B cell (primary cell): ENCODE measurements around the gene LZTS2. TPM values are rescaled to one million over a fixed set of nuclear protein-coding genes. Genes with fewer than 3 reads are reported as not detected.

Experiments used
- ATAC-seq: fragments of 200-7000 bp; cut with Tn5 transposase; one replicate; pipeline ENCODE4 v1.10.0; 2021; ENCODE audit warnings: low read depth, mild to moderate bottlenecking, moderate number of reproducible peaks, moderate library complexity
- CTCF ChIA-PET: fragments of 350-600 bp; sonication (Branson Sonifier 250); formaldehyde crosslinking; loops from one replicate; lab custom pipeline; 2021; ENCODE audit warnings: antibody characterized with exemption, inconsistent platforms; lab: Charles Lee
- POLR2A ChIA-PET: fragments of 350-600 bp; sonication (Branson Sonifier 250); formaldehyde crosslinking; loops from one replicate; lab custom pipeline; 2021; ENCODE audit warnings: antibody characterized with exemption; lab: Charles Lee
- DNase-seq: peaks from one replicate; pipeline ENCODE4 v3.0.0; 2013
- H2AFZ ChIP-seq: 2 replicates; pipeline ENCODE4 v1.6.1; 2012; ENCODE audit warnings: mild to moderate bottlenecking, low read depth, low read length; ENCODE audit not compliant: insufficient read depth, poor library complexity, severe bottlenecking
- H3K27ac ChIP-seq, 2 donors: 1 replicate in 1 of 2; 2 replicates in 1 of 2; pipeline ENCODE4 v1.5.1; 2012 to 2013; ENCODE audit warnings: low read length in 2 of 2, mild to moderate bottlenecking in 2 of 2, moderate library complexity in 1 of 2
- H3K27me3 ChIP-seq, 4 experiments: fragments of 200-600 bp in 1 of 4; sonication (generic) in 1 of 4; replicated peaks in 1 of 4; 1 replicate in 2 of 4; 2 replicates in 2 of 4; pipeline versions ENCODE4 v1.6.1 to v1.7.0; 2013 to 2016; ENCODE audit warnings: low read length in 3 of 4, mild to moderate bottlenecking in 2 of 4, mixed read lengths in 1 of 4, moderate library complexity in 1 of 4; ENCODE audit not compliant: insufficient read depth in 4 of 4, control insufficient read depth in 3 of 4; ENCODE audit errors: control extremely low read depth in 1 of 4
- H3K36me3 ChIP-seq, 2 experiments: replicated peaks in 1 of 2; 1 replicate in 1 of 2; 2 replicates in 1 of 2; pipeline versions ENCODE4 v1.6.1 to v1.7.1; 2013; ENCODE audit warnings: low read length in 1 of 2; ENCODE audit not compliant: insufficient read depth in 2 of 2, control insufficient read depth in 1 of 2; ENCODE audit errors: control extremely low read depth in 1 of 2, extremely low read depth in 1 of 2
- H3K4me1 ChIP-seq, 2 donors: fragments of 200-600 bp in 1 of 2; sonication (generic) in 1 of 2; 1 replicate in 1 of 2; 2 replicates in 1 of 2; pipeline versions ENCODE4 v1.5.1 to v1.6.1; 2013 to 2017; ENCODE audit warnings: low read length in 2 of 2; ENCODE audit not compliant: control insufficient read depth in 2 of 2, insufficient read depth in 2 of 2
- H3K4me2 ChIP-seq: replicated peaks from 2 replicates; pipeline ENCODE3; 2012; ENCODE audit warnings: mild to moderate bottlenecking, low read depth, low read length; ENCODE audit not compliant: poor library complexity, severe bottlenecking
- H3K4me3 ChIP-seq, 5 experiments: fragments of 200-600 bp in 1 of 5; sonication (generic) in 1 of 5; 1 replicate in 3 of 5; 2 replicates in 2 of 5; pipeline versions ENCODE4 v1.5.1 to v1.7.0; 2011 to 2016; ENCODE audit warnings: low read length in 4 of 5, mild to moderate bottlenecking in 4 of 5, low read depth in 2 of 5, control low read depth in 1 of 5, moderate library complexity in 1 of 5; ENCODE audit not compliant: insufficient read depth in 1 of 5; ENCODE audit errors: control extremely low read depth in 1 of 5, extremely low read depth in 1 of 5
- H3K79me2 ChIP-seq: fragments of 200-600 bp; sonication (generic); one replicate; pipeline ENCODE4 v1.6.0; 2016; ENCODE audit warnings: low read length; ENCODE audit not compliant: control insufficient read depth, insufficient read depth
- H3K9ac ChIP-seq: fragments of 200-600 bp; sonication (generic); 2 replicates; pipeline ENCODE4 v1.6.1; 2017; ENCODE audit warnings: mild to moderate bottlenecking, low read length, moderate library complexity
- H3K9me3 ChIP-seq, 3 donors: one replicate each; pipeline versions ENCODE4 v1.6.1 to v1.7.1; 2013; ENCODE audit warnings: low read length in 2 of 3; ENCODE audit not compliant: control insufficient read depth in 2 of 3, insufficient read depth in 1 of 3; ENCODE audit errors: control extremely low read depth in 1 of 3
- H4K20me1 ChIP-seq: 2 replicates; pipeline ENCODE4 v1.6.0; 2012; ENCODE audit warnings: mild to moderate bottlenecking, low read length; ENCODE audit not compliant: insufficient read depth, control insufficient read depth, poor library complexity, severe bottlenecking
- H3K27ac Mint-ChIP-seq: one replicate; pipeline ENCODE4 v1.8.0; 2021; ENCODE audit warnings: mixed read lengths
- H3K27me3 Mint-ChIP-seq: one replicate; pipeline ENCODE4 v1.8.0; 2021; ENCODE audit warnings: mixed read lengths
- H3K4me1 Mint-ChIP-seq: one replicate; pipeline ENCODE4 v1.8.0; 2021; ENCODE audit warnings: mixed read lengths
- H3K4me3 Mint-ChIP-seq: one replicate; pipeline ENCODE4 v1.8.0; 2021; ENCODE audit warnings: mixed read lengths
- H3K9me3 Mint-ChIP-seq: one replicate; pipeline ENCODE4 v1.8.0; 2022; ENCODE audit warnings: mixed read lengths; ENCODE audit not compliant: insufficient read depth
- EZH2 ChIP-seq: IDR thresholded peaks from 2 replicates; pipeline ENCODE4 v1.6.1; 2012; ENCODE audit warnings: borderline replicate concordance, low read depth, mild to moderate bottlenecking, moderate library complexity, low read length; ENCODE audit not compliant: insufficient read depth, poor library complexity, severe bottlenecking
- WGBS: methylation state at CpG from one replicate; pipeline ENCODE4 v1.1.5; 2013; ENCODE audit warnings: missing lambda C conversion rate; ENCODE audit not compliant: insufficient coverage; 5-methylcytosine and 5-hydroxymethylcytosine counted together
- intact Hi-C: fragments of 100-400 bp; cut with micrococcal nuclease; formaldehyde crosslinking; loops from one replicate; pipeline ENCODE4 v1.10.0; 2022
- polyA plus RNA-seq: library from polyadenylated mRNA; depleted of rRNA; stranded (reverse); fragments of >200 nt; gene quantifications from 2 replicates; pipeline ENCODE4 v1.2.3, GENCODE V29; 2012
- total RNA-seq, 2 donors: library from RNA; stranded (reverse); fragments of 120-200 nt in 1 of 2; gene quantifications; 1 replicate in 1 of 2; 2 replicates in 1 of 2; pipeline versions ENCODE4 v1.2.3 to v1.2.4, GENCODE V29; 2013 to 2022
- TF ChIP-seq, protein P1 (sequence below): fragments of 200-600 bp; IDR thresholded peaks from one replicate; pipeline ENCODE4 v1.8.0; 2022; ENCODE audit warnings: antibody characterized with exemption, mild to moderate bottlenecking

The LZTS2 gene
- total and polyA plus RNA-seq, 2 donors (not counting 1 experiment from before 2014, with no cell fraction given) = 23.2 to 36.9 TPM

DNA sequence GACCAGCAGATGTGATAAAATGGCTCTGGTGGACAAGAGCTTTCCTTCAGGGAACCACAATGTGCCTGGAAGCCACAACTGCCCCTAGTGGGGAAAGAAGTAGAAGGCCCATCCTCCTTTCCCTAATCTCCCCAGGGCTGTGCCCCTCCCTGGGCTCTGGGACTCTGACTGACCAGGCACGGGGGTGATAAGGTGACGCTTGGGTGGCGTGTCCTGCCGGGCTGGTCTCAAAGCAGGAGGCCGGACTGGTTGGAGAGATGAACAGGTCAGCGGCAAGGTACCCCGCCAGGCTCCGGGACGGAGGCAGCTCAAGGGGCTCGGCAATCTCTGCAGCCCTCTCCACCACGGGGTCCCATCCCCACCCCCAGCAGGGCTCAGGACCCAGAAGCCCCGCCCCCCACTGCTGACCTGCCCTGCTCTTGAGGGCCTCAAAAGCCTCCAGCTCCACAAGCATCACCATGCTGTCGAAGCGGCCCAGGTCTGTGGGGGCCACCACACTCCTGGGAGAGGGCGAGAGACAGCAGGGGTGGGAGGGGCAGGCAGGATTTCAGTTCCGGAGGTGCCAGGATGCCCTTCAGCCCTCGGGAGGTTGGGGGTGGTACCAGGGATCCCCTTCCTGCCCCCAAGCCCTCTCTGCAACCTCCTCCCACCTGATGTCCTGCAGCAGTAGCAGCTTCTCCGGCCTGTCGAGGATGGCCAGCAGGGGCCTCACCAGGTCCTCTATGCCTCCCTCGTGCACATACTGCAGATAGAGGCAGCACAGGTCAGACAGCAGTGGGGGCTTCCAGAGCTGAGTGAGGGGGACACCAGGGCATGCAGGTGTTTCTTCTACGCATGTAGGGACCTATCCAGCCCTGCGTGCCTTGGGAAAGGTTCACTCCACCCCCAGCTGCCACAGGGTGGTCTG is 12.2 kb downstream of the LZTS2 start:
- peaks cover 8 to 13% of the 10 kb centered on the region in 2 donors for H3K4me1 ChIP-seq
- H4K20me1 ChIP-seq = no peaks in the 10 kb centered on the region
- no peak overlapping the region for H3K4me2 ChIP-seq
- H3K9me3 Mint-ChIP-seq = no peaks in the 10 kb centered on the region
- H3K4me1 Mint-ChIP-seq = peaks cover 16% of the 10 kb centered on the region
- H3K4me3 ChIP-seq = no peak overlapping the region
- ChIA-PET CTCF (interaction anchor here (0.9 to 2.1 kb wide), 7 partner anchors 7 to 341 kb away, joined by 3 to 16 read pairs (median 4); partner anchors contain the start of gene LZTS2), POLR2A (interaction anchor here (0.6 kb wide), 1 partner anchor 42 kb away, joined by 3 read pairs; the partner anchor contains the start of gene SEMA4G)
- no peak for DNase-seq
- H3K4me3 Mint-ChIP-seq = no peak overlapping the region
- H3K27me3 Mint-ChIP-seq = peaks cover 20% of the 10 kb centered on the region
- intact Hi-C loops = loop anchor here (2.0 to 5.0 kb wide), 2 partner anchors 19 to 339 kb away; partner anchors contain the start of genes PDZD7 and SFXN3
- peaks cover 0 to 24% (median 10%) of the 10 kb centered on the region in 4 experiments for H3K27me3 ChIP-seq
- no peak overlapping the region for H3K27ac Mint-ChIP-seq
- H2AFZ ChIP-seq = no peak overlapping the region
- H3K9me3 ChIP-seq = no peaks in the 10 kb centered on the region
- TF ChIP-seq, protein P1, sequence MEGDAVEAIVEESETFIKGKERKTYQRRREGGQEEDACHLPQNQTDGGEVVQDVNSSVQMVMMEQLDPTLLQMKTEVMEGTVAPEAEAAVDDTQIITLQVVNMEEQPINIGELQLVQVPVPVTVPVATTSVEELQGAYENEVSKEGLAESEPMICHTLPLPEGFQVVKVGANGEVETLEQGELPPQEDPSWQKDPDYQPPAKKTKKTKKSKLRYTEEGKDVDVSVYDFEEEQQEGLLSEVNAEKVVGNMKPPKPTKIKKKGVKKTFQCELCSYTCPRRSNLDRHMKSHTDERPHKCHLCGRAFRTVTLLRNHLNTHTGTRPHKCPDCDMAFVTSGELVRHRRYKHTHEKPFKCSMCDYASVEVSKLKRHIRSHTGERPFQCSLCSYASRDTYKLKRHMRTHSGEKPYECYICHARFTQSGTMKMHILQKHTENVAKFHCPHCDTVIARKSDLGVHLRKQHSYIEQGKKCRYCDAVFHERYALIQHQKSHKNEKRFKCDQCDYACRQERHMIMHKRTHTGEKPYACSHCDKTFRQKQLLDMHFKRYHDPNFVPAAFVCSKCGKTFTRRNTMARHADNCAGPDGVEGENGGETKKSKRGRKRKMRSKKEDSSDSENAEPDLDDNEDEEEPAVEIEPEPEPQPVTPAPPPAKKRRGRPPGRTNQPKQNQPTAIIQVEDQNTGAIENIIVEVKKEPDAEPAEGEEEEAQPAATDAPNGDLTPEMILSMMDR = no peak
- no peak for TF ChIP-seq EZH2
- no peak overlapping the region for H3K27ac ChIP-seq
- ATAC-seq = no peak
- H3K79me2 ChIP-seq = no peaks in the 10 kb centered on the region
- no peaks in the 10 kb centered on the region for H3K36me3 ChIP-seq
- H3K9ac ChIP-seq = no peak overlapping the region
- 93% methylated on average over 17 of the region's 22 CpGs for WGBS
